Uterus (tissue), 4 donors: ENCODE data around the gene ARHGAP27. TPM values are rescaled to one million over a fixed set of nuclear protein-coding genes. Genes with fewer than 3 reads are reported as not detected.
"Not testable (repeated sequence)": the region's sequence is repeated elsewhere in the genome, so short reads cannot be mapped to it uniquely, and the experiment has no call there.

Experiments used
- DNase-seq, 2 donors: peaks; one replicate each; pipeline ENCODE4 v3.0.0-alpha.2; 2019 to 2020
- H3K27ac ChIP-seq, 2 donors: fragments of 200-600 bp; sonication (generic); 1 replicate in 1 of 2; 2 replicates in 1 of 2; pipeline ENCODE4 v1.5.1; 2016 to 2018
- H3K27me3 ChIP-seq, 2 donors: fragments of 200-600 bp; sonication (generic); one replicate each; pipeline ENCODE4 v1.5.1; 2018 to 2019; ENCODE audit warnings: control low read depth in 1 of 2
- H3K36me3 ChIP-seq, 2 donors: fragments of 200-600 bp; sonication (generic); one replicate each; pipeline ENCODE4 v1.5.1; 2019; ENCODE audit warnings: control low read depth in 1 of 2
- H3K4me1 ChIP-seq, 2 donors: fragments of 200-600 bp; sonication (generic); one replicate each; pipeline ENCODE4 v1.5.1; 2018 to 2019; ENCODE audit warnings: control low read depth in 1 of 2
- H3K4me3 ChIP-seq, 2 donors: fragments of 200-600 bp; sonication (generic); 1 replicate in 1 of 2; 2 replicates in 1 of 2; pipeline ENCODE4 v1.5.1; 2018 to 2019; ENCODE audit warnings: mild to moderate bottlenecking in 1 of 2
- H3K9me3 ChIP-seq, 2 donors: fragments of 200-600 bp; sonication (generic); one replicate each; pipeline ENCODE4 v1.5.1; 2019; ENCODE audit warnings: control low read depth in 1 of 2
- POLR2A ChIP-seq, 2 donors: fragments of 450-650 bp; IDR thresholded peaks; one replicate each; pipeline ENCODE4 v1.6.1; 2016; ENCODE audit warnings: antibody characterized with exemption in 2 of 2, mild to moderate bottlenecking in 1 of 2, moderate library complexity in 1 of 2
- intact Hi-C: fragments of 100-400 bp; cut with DNase I; formaldehyde crosslinking; loops from one replicate; pipeline ENCODE4 v1.15.1; 2023; ENCODE audit warnings: low total_unique reads
- total RNA-seq, 4 donors: library from RNA; depleted of rRNA in 3 of 4; stranded (reverse); fragments of >200 nt in 3 of 4; gene quantifications; one replicate each; pipeline versions ENCODE4 v1.1.0 to v1.2.4, GENCODE V29; 2014 to 2023
- TF ChIP-seq, protein P1 (sequence below), 4 experiments: fragments of 200-600 bp in 2 of 4; fragments of 450-650 bp in 2 of 4; sonication (generic) in 2 of 4; IDR thresholded peaks; one replicate each; pipeline ENCODE4 v1.5.1; 2016 to 2019; ENCODE audit warnings: antibody characterized with exemption in 4 of 4, mild to moderate bottlenecking in 2 of 4, moderate library complexity in 1 of 4
- donor health status: DM: yes; HTN: yes; CAD: no.

ARHGAP27 gene
- total RNA-seq, 4 donors from 2014 or later: 9.4 to 36.6 (median 16.0) TPM

DNA sequence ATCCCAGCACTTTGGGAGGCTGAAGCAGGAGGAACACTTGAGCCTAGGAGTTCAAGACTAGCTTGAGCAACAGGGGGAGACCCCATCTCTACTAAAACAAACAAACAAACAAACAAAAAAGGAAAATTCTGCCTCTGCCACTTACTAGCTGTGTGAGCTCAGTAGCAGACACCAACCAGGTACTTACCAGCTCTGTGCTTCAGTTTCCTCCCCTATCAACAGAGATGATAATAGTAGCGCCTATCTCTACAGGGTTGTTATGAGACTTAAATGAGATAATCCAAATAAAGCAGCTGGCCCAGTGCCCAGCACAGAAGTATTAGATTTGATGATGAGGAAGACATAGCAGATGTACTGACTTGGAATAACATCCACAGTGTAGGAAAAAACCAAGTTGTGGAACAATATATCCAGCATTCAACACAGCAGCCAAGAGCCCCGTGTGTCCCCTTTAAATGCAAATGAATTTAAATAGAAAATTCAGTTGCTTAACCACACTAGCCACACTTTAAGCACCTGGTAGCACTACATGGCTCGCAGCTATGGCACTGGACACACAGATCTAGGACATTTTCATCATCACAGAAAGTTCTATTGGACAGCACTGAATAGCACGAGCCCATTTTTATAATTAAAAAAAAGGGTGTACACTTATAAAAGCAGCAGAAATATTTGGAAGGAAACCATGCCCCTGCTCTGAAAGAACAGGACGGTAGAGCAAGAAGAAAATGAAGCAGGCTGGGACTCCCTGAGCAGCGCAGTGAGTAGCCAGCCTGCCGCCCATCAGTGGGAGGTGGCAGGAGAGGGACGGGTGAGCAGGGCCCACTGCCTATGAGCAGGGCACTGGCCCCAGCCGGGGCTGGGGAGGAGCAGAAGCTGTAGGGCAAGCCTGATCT lies 19.9 kb upstream of the ARHGAP27 start:
- intact Hi-C loops, H3K27me3 ChIP-seq, DNase-seq, H3K4me1 ChIP-seq, H3K9me3 ChIP-seq, H3K36me3 ChIP-seq, H3K27ac ChIP-seq, H3K4me3 ChIP-seq: not testable (repeated sequence)

DNA sequence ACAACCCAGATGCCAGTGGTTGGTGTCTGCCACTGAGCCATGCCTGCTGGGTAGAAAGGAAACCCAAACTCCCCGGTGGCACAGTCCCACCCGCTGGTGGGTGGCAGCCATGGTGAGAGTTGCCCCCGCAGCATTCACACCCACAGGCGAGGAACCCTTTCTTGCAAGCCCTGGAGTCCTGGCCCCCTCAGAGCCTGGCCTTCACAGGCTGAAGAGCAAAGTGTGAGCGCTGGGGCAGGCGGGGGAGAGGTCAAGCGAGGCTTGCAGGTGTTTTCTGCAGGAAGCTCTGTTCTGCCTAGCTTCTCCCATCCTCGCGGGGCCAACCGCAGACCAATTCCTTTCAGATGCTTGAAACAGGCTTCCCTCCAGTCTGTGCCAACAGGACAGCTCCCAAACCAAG lies 19.0 kb upstream of the ARHGAP27 start:
- H3K9me3 ChIP-seq, H3K36me3 ChIP-seq, H3K27me3 ChIP-seq, intact Hi-C loops, DNase-seq, H3K4me1 ChIP-seq, H3K27ac ChIP-seq, H3K4me3 ChIP-seq: not testable (repeated sequence)

DNA sequence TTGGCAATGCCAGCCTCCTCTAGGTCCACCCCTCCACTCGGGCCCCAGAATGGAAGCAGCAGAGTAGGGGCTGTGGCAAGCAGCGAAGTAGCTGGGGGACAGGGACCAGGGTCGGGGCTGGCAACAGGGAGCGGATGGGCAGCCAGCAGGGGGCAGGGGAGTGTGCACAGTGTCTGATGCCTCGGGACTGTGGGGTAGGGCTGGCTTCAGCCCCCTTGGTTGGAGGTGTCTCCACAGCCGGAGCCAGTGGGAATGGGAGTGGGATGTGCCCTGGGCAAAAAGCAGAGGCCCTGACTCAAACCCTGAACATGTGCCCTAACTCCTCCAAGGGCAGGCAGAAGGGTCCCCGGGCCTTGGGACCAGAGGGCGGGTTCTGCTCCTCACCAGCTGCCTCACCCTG lies 18.5 kb upstream of the ARHGAP27 start:
- Histone ChIP-seq H3K27me3 (no peaks in the 10 kb centered on the region), H3K27ac (no peak overlapping the region), H3K4me1 (no peaks in the 10 kb centered on the region), H3K36me3 (no peaks in the 10 kb centered on the region), H3K9me3 (no peaks in the 10 kb centered on the region), H3K4me3 (no peak overlapping the region)
- intact Hi-C loops: no loop called here
- no peak for DNase-seq
- TF ChIP-seq POLR2A (IDR thresholded peaks at IDR 0.05): no peak
- TF ChIP-seq, protein P1, sequence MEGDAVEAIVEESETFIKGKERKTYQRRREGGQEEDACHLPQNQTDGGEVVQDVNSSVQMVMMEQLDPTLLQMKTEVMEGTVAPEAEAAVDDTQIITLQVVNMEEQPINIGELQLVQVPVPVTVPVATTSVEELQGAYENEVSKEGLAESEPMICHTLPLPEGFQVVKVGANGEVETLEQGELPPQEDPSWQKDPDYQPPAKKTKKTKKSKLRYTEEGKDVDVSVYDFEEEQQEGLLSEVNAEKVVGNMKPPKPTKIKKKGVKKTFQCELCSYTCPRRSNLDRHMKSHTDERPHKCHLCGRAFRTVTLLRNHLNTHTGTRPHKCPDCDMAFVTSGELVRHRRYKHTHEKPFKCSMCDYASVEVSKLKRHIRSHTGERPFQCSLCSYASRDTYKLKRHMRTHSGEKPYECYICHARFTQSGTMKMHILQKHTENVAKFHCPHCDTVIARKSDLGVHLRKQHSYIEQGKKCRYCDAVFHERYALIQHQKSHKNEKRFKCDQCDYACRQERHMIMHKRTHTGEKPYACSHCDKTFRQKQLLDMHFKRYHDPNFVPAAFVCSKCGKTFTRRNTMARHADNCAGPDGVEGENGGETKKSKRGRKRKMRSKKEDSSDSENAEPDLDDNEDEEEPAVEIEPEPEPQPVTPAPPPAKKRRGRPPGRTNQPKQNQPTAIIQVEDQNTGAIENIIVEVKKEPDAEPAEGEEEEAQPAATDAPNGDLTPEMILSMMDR (IDR thresholded peaks at IDR 0.05): no peak

DNA sequence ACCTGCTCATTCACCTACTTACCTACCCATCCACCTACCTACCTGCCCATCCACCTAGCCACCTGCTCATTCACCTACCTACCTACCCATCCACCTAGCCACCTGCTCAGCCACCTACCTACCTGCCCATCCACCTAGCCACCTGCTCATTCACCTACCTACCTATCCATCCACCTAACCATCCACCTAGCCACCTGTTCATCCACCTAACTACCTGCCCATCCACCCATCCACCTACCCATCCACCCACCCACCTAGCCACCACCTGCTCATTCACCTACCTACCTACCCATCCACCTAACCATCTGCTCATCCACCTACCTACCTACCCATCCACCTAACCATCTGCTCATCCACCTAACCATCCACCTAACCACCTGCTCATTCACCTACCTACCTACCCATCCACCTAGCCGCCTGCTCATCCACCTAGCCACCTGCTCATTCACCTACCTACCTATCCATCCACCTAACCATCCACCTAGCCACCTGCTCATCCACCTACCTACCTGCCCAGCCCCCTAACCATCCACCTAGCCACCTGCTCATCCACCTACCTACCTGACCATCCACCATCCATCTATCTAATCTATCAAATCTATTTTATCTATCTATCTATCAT lies 17.1 kb upstream of the ARHGAP27 start:
- H3K9me3 ChIP-seq, DNase-seq, H3K36me3 ChIP-seq, H3K27me3 ChIP-seq, H3K4me1 ChIP-seq, H3K27ac ChIP-seq, intact Hi-C loops, H3K4me3 ChIP-seq: not testable (repeated sequence)

DNA sequence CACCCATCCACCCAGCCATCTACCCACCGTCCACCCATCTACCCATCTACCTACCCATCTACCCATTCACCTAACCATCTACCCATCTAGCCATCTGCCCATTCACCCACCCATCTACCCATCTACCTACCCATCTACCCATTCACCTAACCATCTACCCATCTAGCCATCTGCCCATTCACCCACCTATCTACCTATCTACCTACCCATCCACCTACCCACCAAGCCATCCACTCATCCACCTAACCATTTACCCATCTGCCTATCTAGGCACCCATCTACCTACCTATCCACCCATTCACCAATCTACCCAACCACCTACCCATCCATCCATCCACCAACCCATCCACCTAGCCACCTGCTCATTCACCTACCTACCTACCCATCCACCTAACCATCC lies 16.6 kb upstream of the ARHGAP27 start:
- H3K9me3 ChIP-seq, H3K4me1 ChIP-seq, intact Hi-C loops, H3K36me3 ChIP-seq, H3K27me3 ChIP-seq, H3K4me3 ChIP-seq, DNase-seq, H3K27ac ChIP-seq: not testable (repeated sequence)

DNA sequence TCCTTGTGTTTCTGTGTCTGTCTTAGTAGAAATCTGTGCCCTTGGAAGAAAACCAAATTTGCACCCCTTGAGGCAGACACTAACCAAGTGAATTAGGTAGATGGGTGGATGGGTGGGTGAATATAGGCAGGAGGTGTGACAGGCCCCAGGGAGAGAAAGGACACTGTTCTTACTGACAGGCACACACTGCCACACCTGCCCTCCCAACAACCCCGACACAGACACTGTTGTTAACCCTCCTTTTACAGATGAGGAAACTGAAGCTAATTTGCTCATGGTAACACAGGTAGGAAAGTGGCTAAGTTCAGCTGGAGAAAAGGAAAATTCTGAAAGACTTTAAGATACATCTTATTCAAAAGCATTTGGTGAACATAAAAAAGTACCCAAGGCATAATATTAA lies 15.8 kb upstream of the ARHGAP27 start:
- H3K27ac ChIP-seq, H3K27me3 ChIP-seq, DNase-seq, H3K9me3 ChIP-seq, intact Hi-C loops, H3K4me3 ChIP-seq, H3K36me3 ChIP-seq, H3K4me1 ChIP-seq: not testable (repeated sequence)

DNA sequence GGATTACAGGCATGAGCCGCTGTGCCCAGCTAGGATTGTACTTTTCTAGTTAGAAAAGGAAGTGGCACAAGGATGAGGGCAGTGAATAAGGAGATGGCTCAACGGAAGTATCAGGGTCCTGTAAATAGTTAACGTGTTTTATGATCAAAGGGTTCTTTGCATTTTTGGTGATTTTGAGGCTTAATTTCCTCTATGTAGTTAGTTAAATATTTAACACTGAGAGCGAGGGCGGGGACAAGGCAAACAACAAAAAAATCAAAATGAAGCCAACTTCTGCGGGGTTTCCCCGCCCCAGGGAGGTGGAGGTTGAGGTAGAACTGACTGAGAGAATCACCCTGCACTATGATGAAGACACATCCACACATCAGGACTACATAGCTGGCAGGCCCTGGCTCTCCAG lies 15.4 kb upstream of the ARHGAP27 start:
- H3K9me3 ChIP-seq, DNase-seq, H3K36me3 ChIP-seq, H3K4me3 ChIP-seq, intact Hi-C loops, H3K27me3 ChIP-seq, H3K4me1 ChIP-seq, H3K27ac ChIP-seq: not testable (repeated sequence)

DNA sequence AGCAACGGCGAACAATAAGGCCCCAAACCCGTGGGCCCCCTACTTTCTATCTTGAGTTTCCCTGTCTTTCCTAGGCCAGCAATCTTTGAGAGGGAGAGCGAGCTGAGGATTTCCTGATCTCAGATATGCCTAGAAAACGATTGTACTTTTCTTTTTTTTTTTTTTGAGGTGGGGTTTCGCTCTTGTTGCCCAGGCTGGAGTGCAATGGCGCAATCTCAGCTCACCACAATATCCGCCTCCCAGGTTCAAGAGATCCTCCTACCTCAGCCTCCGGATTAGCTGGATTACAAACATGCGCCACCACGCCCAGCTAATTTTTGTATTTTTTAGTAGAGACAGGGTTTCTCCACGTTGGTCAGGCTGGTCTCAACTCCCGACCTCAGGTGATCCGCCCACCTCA lies 15.0 kb upstream of the ARHGAP27 start:
- H3K9me3 ChIP-seq, DNase-seq, intact Hi-C loops, H3K4me1 ChIP-seq, H3K27me3 ChIP-seq, H3K36me3 ChIP-seq, H3K4me3 ChIP-seq: not testable (repeated sequence)
- peak overlapping the region in 1 of 2 donors; percentile 57 for H3K27ac ChIP-seq

DNA sequence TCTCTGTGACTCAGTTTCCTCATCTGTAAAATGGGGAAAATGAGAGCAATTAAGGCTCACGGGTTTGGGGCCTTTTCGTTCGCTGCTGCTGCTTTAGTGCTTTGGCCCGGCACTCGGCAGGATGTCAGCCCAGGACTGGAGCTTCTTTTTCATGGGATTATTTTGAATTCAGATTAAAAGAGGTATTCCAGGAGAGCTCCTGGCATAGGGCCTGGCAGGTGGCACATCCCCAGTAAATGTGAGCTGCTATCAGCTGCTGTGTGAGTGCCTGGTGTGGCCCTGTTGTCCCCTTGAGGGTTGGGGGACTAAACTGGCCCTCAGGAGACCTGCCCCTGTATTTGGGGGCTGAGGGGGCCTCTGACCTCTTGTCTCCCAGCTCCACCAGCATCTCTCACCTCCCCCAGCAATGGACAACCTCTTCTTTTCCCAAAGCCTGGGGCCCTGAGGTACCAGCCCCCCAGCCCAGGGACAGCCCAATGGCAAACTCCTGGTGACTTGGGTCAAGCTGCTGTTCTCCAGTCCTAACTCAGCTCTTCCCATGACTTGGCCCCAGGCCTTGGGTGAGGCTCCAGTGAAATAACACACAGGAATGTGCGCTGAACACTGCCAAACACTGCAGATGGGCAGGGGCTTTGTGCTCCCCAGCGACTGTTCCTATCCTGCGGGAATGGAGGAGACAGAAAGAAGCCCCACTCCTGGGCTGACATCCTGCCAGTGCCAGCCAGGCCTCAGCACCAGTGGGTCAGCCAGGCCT lies 14.4 kb upstream of the ARHGAP27 start:
- H3K36me3 ChIP-seq, H3K27me3 ChIP-seq, H3K4me1 ChIP-seq, intact Hi-C loops, H3K9me3 ChIP-seq, DNase-seq, H3K4me3 ChIP-seq: not testable (repeated sequence)
- H3K27ac ChIP-seq: peak overlapping the region; percentile 20 to 57

DNA sequence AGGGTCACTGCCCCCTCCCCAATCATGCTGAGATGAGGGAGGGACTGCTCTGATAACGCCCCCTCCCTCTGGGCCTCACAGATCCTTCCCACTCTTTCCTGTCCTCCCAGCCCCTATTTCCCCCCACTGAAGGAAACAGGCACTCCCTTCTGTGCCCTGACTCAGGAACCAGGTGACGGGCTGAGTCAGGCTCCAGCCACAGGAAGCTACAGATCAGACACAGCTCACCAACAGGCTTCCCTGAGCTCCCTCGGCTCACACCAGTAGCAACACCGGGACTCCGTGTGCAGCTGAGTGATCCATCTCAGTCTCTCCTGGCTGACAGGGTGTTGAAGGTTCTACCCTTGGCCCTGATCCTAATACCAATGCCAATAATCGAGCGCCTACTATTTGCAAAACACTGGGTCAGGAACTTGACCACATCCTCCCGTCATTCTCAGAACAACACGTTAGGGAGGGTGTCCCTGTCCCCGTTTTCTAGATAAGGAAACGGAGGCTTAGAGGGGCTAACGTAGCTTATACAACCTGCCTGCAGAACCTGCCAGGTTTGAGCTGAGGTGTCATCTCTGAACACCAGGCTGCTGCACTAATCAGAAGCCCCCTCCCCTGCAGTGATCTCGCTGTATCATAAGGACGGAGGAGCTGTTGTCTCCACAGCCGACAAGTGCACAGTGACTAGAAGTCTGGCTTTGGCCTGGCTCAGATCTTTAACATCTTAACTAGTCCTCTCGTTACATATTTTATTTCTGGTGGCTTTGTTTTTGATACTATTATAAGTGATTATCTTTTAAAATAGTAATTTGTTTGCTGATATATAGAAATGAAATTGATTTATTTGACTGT lies 13.5 kb upstream of the ARHGAP27 start:
- H3K27ac ChIP-seq, H3K36me3 ChIP-seq, H3K4me3 ChIP-seq, H3K27me3 ChIP-seq, H3K9me3 ChIP-seq, intact Hi-C loops, H3K4me1 ChIP-seq, DNase-seq: not testable (repeated sequence)
